Common myeloid progenitor, CD34-positive (primary cell): Measurements from ENCODE around the gene CLDN18.

Source experiments
- CTCF ChIA-PET: fragments of 350-600 bp; sonication (Branson Sonifier 250); formaldehyde crosslinking; loops from one replicate; lab custom pipeline; 2021; ENCODE audit warnings: antibody characterized with exemption; lab: Charles Lee
- POLR2A ChIA-PET: fragments of 350-600 bp; sonication (Branson Sonifier 250); formaldehyde crosslinking; loops from one replicate; lab custom pipeline; 2021; ENCODE audit warnings: antibody characterized with exemption; lab: Charles Lee
- DNase-seq, 3 donors: peaks; one replicate each; pipeline versions ENCODE4 v3.0.0 to v3.0.0-alpha.2; 2013
- H3K27ac ChIP-seq, 2 experiments: 1 replicate in 1 of 2; 2 replicates in 1 of 2; pipeline ENCODE4 v1.7.0; 2013; ENCODE audit warnings: inconsistent platforms in 2 of 2, low read length in 2 of 2, mild to moderate bottlenecking in 2 of 2, low read depth in 1 of 2, moderate library complexity in 1 of 2; ENCODE audit not compliant: severe bottlenecking in 2 of 2, insufficient read depth in 1 of 2, poor library complexity in 1 of 2
- H3K27me3 ChIP-seq, 5 experiments: replicated peaks in 2 of 5; 1 replicate in 3 of 5; 2 replicates in 2 of 5; pipeline versions ENCODE4 v1.6.1 to v1.7.0; 2013; ENCODE audit warnings: low read length in 4 of 5, mild to moderate bottlenecking in 2 of 5, moderate library complexity in 2 of 5, inconsistent platforms in 1 of 5; ENCODE audit not compliant: insufficient read depth in 5 of 5, control insufficient read depth in 4 of 5
- H3K36me3 ChIP-seq, 4 experiments: 1 replicate in 2 of 4; 2 replicates in 2 of 4; pipeline versions ENCODE4 v1.6.1 to v1.7.0; 2013; ENCODE audit warnings: low read length in 3 of 4, control low read depth in 1 of 4, mild to moderate bottlenecking in 1 of 4; ENCODE audit not compliant: control insufficient read depth in 4 of 4, insufficient read depth in 4 of 4
- H3K4me1 ChIP-seq, 4 experiments: 1 replicate in 3 of 4; 2 replicates in 1 of 4; pipeline versions ENCODE4 v1.6.1 to v1.7.1; 2013; ENCODE audit warnings: low read length in 3 of 4, mild to moderate bottlenecking in 3 of 4, control low read depth in 1 of 4, inconsistent platforms in 1 of 4, moderate library complexity in 1 of 4; ENCODE audit not compliant: control insufficient read depth in 4 of 4, insufficient read depth in 4 of 4; ENCODE audit errors: control extremely low read depth in 1 of 4
- H3K4me3 ChIP-seq, 7 experiments: 1 replicate in 4 of 7; 2 replicates in 3 of 7; pipeline versions ENCODE4 v1.5.1 to v1.7.0; 2013; ENCODE audit warnings: mild to moderate bottlenecking in 7 of 7, low read length in 6 of 7, moderate library complexity in 6 of 7, inconsistent platforms in 2 of 7, low read depth in 2 of 7, control low read depth in 1 of 7; ENCODE audit not compliant: insufficient read depth in 4 of 7, control insufficient read depth in 1 of 7; ENCODE audit errors: extremely low read depth in 1 of 7
- H3K9me3 ChIP-seq, 5 experiments: 1 replicate in 4 of 5; 2 replicates in 1 of 5; pipeline versions ENCODE4 v1.6.1 to v1.7.1; 2013; ENCODE audit warnings: low read length in 4 of 5, mild to moderate bottlenecking in 2 of 5, inconsistent platforms in 1 of 5, low read depth in 1 of 5, moderate library complexity in 1 of 5; ENCODE audit not compliant: control insufficient read depth in 4 of 5, insufficient read depth in 2 of 5; ENCODE audit errors: control extremely low read depth in 1 of 5
- WGBS: methylation state at CpG from one replicate; pipeline ENCODE4 v1.1.5; 2013; ENCODE audit not compliant: insufficient coverage; 5-methylcytosine and 5-hydroxymethylcytosine counted together

The CLDN18 gene

GRCh38 chr3:138034918-138035317 lies 25.0 kb downstream of the CLDN18 start:
- 100% methylated on average over 1 of the region's 1 CpG for WGBS
- ChIA-PET POLR2A (no interaction called here), CTCF (interaction anchor here (1.5 kb wide), 1 partner anchor 20 kb away, joined by 3 read pairs; no protein-coding TSS in a partner anchor)
- no peak overlapping the region for H3K27ac ChIP-seq
- H3K9me3 ChIP-seq: no peaks in the 10 kb centered on the region
- no peak for DNase-seq
- H3K36me3 ChIP-seq: no peaks in the 10 kb centered on the region
- H3K4me1 ChIP-seq: no peaks in the 10 kb centered on the region
- no peak overlapping the region for H3K4me3 ChIP-seq
- H3K27me3 ChIP-seq: peaks cover 0 to 2% (median 0%) of the 10 kb centered on the region in 5 experiments

- H3K27ac ChIP-seq: no peak overlapping the region
- peaks cover 0 to 2% (median 0%) of the 10 kb centered on the region in 5 experiments for H3K27me3 ChIP-seq
- no peaks in the 10 kb centered on the region for H3K4me1 ChIP-seq
- ChIA-PET POLR2A (no interaction called here), CTCF (interaction anchor here (0.6 to 1.0 kb wide), 2 partner anchors 16 to 817 kb away, joined by 3 to 4 read pairs; no protein-coding TSS in a partner anchor)
- WGBS: 39% methylated on average over 2 of the region's 3 CpGs
- no peaks in the 10 kb centered on the region for H3K9me3 ChIP-seq
- no peak overlapping the region for H3K4me3 ChIP-seq
- no peaks in the 10 kb centered on the region for H3K36me3 ChIP-seq
- no peak for DNase-seq
Observed at GRCh38 chr3:138036572-138036971, 26.6 kb downstream of the CLDN18 start.

GRCh38 chr3:138038725-138039462 lies 28.9 kb downstream of the CLDN18 start:
- Histone ChIP-seq H3K27me3 (peaks cover 0 to 7% (median 0%) of the 10 kb centered on the region in 5 experiments), H3K9me3 (peaks cover 0 to 1% (median 0%) of the 10 kb centered on the region in 5 experiments), H3K36me3 (no peaks in the 10 kb centered on the region), H3K4me3 (no peak overlapping the region), H3K27ac (no peak overlapping the region), H3K4me1 (no peaks in the 10 kb centered on the region)
- 100% methylated on average over 2 of the region's 4 CpGs for whole genome bisulfite sequencing
- POLR2A ChIA-PET: no interaction called here
- CTCF ChIA-PET: interaction anchor here (0.9 to 1.3 kb wide), 2 partner anchors 8 to 13 kb away, joined by 3 read pairs; no protein-coding TSS in a partner anchor
- DNase-seq: no peak

GRCh38 chr3:138042043-138042442 lies 32.1 kb downstream of the CLDN18 start:
- no peaks in the 10 kb centered on the region for H3K36me3 ChIP-seq
- no peak for DNase-seq
- H3K9me3 ChIP-seq: peaks cover 0 to 1% (median 0%) of the 10 kb centered on the region in 5 experiments
- H3K4me1 ChIP-seq: no peaks in the 10 kb centered on the region
- H3K4me3 ChIP-seq: no peak overlapping the region
- peaks cover 0 to 10% (median 0%) of the 10 kb centered on the region in 5 experiments for H3K27me3 ChIP-seq
- CTCF ChIA-PET: interaction anchor here (1.4 to 3.0 kb wide), 2 partner anchors 11 to 25 kb away, joined by 3 to 10 read pairs; no protein-coding TSS in a partner anchor
- WGBS: no CpG with 5 or more reads among the region's 2 CpGs
- POLR2A ChIA-PET: no interaction called here
- no peak overlapping the region for H3K27ac ChIP-seq

GRCh38 chr3:138043266-138044029 lies 33.5 kb downstream of the CLDN18 start:
- H3K4me3 ChIP-seq: no peak overlapping the region
- 94% methylated on average over 2 of the region's 3 CpGs for WGBS
- H3K27me3 ChIP-seq: peaks cover 0 to 10% (median 0%) of the 10 kb centered on the region in 5 experiments
- no peak for DNase-seq
- CTCF ChIA-PET: interaction anchor here (3.0 kb wide), 1 partner anchor 10 kb away, joined by 10 read pairs; no protein-coding TSS in a partner anchor
- no peaks in the 10 kb centered on the region for H3K36me3 ChIP-seq
- no peaks in the 10 kb centered on the region for H3K4me1 ChIP-seq
- no peak overlapping the region for H3K27ac ChIP-seq
- POLR2A ChIA-PET: interaction anchor here (0.6 kb wide), 1 partner anchor 130 kb away, joined by 6 read pairs; no protein-coding TSS in a partner anchor
- H3K9me3 ChIP-seq: peaks cover 0 to 1% (median 0%) of the 10 kb centered on the region in 5 experiments

- Histone ChIP-seq H3K36me3 (no peaks in the 10 kb centered on the region), H3K9me3 (peaks cover 0 to 1% (median 0%) of the 10 kb centered on the region in 5 experiments), H3K27ac (no peak overlapping the region), H3K27me3 (peaks cover 0 to 7% (median 0%) of the 10 kb centered on the region in 5 experiments), H3K4me1 (no peaks in the 10 kb centered on the region), H3K4me3 (no peak overlapping the region)
- ChIA-PET POLR2A (no interaction called here), CTCF (no interaction called here)
- WGBS: 93% methylated on average over 3 of the region's 3 CpGs
- no peak for DNase-seq
Observed at GRCh38 chr3:138046085-138046484, 36.1 kb downstream of the CLDN18 start.
